HG02610 (cell line): Measurements from ENCODE around the gene SCAMP3.
A peak's percentile ranks its signal among the peaks of the same experiment; 100 is the strongest.

Source experiments
- ATAC-seq: cut with Tn5 transposase; IDR thresholded peaks from one replicate; pipeline ENCODE4 v1.9.1; 2021; ENCODE audit warnings: mild to moderate bottlenecking, moderate library complexity; ENCODE audit not compliant: unreplicated experiment

Gene SCAMP3

DNA sequence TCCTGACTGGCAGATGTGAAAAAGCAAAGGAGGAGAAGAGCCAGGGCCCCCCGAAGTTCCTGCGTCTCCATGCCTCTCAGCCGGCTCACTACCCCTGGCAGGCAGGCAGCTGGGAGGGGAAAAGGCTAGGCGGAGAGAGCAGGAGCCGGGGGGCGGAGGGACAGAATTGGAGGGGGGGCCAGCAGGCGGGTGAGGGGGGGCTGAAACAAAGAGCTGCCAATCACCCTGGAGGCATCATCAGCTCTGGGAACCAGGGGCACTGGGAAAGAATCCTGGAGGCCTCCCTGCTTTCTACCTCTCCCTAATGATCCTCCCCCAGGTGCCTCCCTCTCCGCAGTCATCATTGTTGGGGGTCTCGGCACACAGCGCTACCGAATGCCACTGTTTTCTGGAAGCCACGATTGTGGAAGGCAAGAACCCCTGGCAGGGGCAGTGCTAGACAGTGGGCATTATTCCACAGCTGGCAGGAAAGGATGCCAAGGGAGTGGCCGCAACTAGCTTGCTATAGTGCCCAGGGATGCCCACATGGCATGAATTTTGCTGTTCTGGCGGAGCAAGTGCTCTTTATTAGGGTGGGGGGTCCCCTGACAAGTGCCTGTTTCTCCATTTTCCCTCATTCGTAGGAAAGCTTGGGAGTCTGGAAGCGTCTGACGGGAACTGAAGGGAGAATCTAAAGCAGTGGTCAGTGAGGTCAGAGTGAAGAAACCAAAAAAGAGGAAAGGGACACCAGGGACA, 54.2 kb downstream of the SCAMP3 start, which contains the start of gene THBS3:
Gene THBS3 (minus strand): TSS at position 92 of the 735 bp plus-strand sequence. CDS start 21 bp downstream, at position 71.
- ATAC-seq, result no peak

DNA sequence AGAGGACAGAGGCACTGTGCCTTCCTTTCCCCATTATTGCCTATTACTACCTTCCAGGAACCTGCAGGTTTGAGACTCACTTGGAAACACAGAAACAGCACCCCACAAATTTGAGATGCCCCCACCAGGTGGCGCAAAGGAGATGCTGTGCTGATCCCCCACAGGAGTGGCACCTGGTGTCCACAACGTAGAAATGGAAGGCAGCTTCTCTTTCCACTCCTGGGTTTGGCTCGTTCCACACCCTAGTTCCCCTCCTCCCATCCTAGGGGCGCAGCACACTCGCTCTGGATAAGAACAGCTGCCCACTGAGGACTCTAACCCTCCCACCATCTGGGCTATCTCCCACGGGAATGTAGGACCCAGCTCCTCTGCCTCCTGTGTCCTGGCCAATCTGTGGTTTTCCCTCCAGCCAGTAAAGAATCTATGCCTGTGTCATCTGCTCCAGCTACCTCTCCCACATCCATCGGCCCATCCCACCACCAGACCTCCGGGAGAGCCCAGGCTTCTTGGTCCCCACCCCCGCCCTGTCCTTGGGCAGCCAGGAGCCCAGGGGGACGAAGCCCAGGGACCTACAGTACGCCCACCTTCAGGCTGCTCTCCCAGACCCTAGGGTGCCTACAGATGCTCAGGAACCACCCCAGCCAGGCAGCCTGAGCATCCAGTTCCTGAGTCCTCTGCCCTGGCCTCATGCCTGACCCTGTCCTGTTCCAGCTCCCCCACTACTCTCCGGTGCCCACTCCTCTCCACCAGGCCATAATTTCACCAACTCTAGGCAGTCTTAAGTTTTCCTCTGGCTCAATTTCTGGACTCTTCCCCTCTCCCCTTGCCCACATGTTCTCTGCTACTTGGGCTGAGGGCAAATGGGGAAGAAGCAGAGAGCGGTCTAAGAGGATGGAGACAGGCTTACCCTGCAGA, 55.0 kb downstream of the SCAMP3 start:
- peak; percentile 32 for ATAC-seq
